ENCODE results near the gene BRSK2. TPM values are rescaled to one million over a fixed set of nuclear protein-coding genes. Genes with fewer than 3 reads are reported as not detected.
"Not testable (repeated sequence)": the region's sequence is repeated elsewhere in the genome, so short reads cannot be mapped to it uniquely, and the experiment has no call there.

The BRSK2 gene
- total RNA-seq: under 1 TPM in 2 of 4 donors, not detected in 2; 0.26 to 0.30 TPM

- Histone ChIP-seq H3K9me3 (no peaks in the 10 kb centered on the region), H3K4me3 (peak within 1 kb of the TSS; percentile 44), H3K27me3 (peaks cover 52% of the 10 kb centered on the region), H3K36me3 (no peaks in the 10 kb centered on the region), H3K4me1 (peaks cover 16% of the 10 kb centered on the region), H3K27ac (no peak within 1 kb of the TSS)
- no CpG with 5 or more reads among the region's 119 CpGs for WGBS
- DNase-seq (ENCODE audit: low spot score in 2 of 2): no peak
- TF ChIP-seq POLR2A (IDR thresholded peaks at IDR 0.05) (no peak), CTCF (IDR thresholded peaks at IDR 0.05) (no peak), POLR2AphosphoS5 (IDR thresholded peaks at IDR 0.05) (no peak), EP300 (IDR thresholded peaks at IDR 0.05) (no peak)
Observed at GRCh38 chr11:1389932-1390568, at the start of gene BRSK2. BRSK2 (plus strand) TSS chr11:1389934; CDS start chr11:1390285, 351 bp downstream.

DNA sequence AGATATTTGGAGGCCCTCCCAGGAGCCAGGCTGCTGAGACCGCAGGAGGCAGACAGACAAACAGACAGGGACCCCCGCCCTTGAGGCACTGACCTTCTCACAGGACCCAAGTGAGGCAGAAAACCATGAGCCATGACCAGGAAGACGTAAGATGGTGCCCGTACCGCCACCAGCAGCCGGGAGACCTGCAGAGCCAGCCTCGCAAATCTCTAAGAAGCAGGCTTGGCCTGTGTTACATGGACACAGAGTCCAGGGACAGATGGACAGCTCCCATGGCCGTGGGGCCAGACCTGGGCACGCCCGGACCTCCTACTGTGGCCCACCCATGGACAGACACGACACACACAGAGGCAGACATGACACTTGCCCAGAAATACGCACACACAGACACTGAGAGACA lies 49.6 kb upstream of the BRSK2 start:
- TF ChIP-seq CTCF (IDR thresholded peaks at IDR 0.05): no peak
- no peak for TF ChIP-seq POLR2A (IDR thresholded peaks at IDR 0.05)
- TF ChIP-seq POLR2AphosphoS5 (IDR thresholded peaks at IDR 0.05): no peak
- no peak for TF ChIP-seq EP300 (IDR thresholded peaks at IDR 0.05)

GRCh38 chr11:1341226-1341625 lies 48.5 kb upstream of the BRSK2 start:
- DNase-seq (ENCODE audit: low spot score in 2 of 2); H3K4me1 ChIP-seq; H3K27ac ChIP-seq; H3K36me3 ChIP-seq; H3K4me3 ChIP-seq; H3K27me3 ChIP-seq; H3K9me3 ChIP-seq: not testable (repeated sequence)
- 77% methylated on average over 8 of the region's 10 CpGs for WGBS

More for the DNA sequence above, 49.6 kb upstream of the BRSK2 start:
- Histone ChIP-seq H3K9me3 (no peaks in the 10 kb centered on the region), H3K4me1 (peaks cover 21% of the 10 kb centered on the region), H3K36me3 (no peaks in the 10 kb centered on the region), H3K27me3 (no peaks in the 10 kb centered on the region), H3K4me3 (no peak overlapping the region), H3K27ac (no peak overlapping the region)
- peak in 1 of 2 donors; percentile 59 for DNase-seq (ENCODE audit: low spot score in 2 of 2)
- 80% methylated on average over 12 of the region's 12 CpGs for WGBS

GRCh38 chr11:1341928-1342524 lies 47.7 kb upstream of the BRSK2 start:
- no peak for TF ChIP-seq EP300 (IDR thresholded peaks at IDR 0.05)
- no peak for TF ChIP-seq POLR2A (IDR thresholded peaks at IDR 0.05)
- TF ChIP-seq CTCF (IDR thresholded peaks at IDR 0.05): no peak
- TF ChIP-seq POLR2AphosphoS5 (IDR thresholded peaks at IDR 0.05): no peak
- H3K4me1 ChIP-seq: peaks cover 4% of the 10 kb centered on the region
- H3K27me3 ChIP-seq: no peaks in the 10 kb centered on the region
- H3K4me3 ChIP-seq: no peak overlapping the region
- no peaks in the 10 kb centered on the region for H3K9me3 ChIP-seq
- no peaks in the 10 kb centered on the region for H3K36me3 ChIP-seq
- DNase-seq (ENCODE audit: low spot score in 2 of 2): no peak
- H3K27ac ChIP-seq: no peak overlapping the region
- 35% methylated on average over 16 of the region's 17 CpGs for WGBS

- no peaks in the 10 kb centered on the region for H3K9me3 ChIP-seq
- H3K36me3 ChIP-seq: no peaks in the 10 kb centered on the region
- no peak for DNase-seq (ENCODE audit: low spot score in 2 of 2)
- no peak overlapping the region for H3K4me3 ChIP-seq
- TF ChIP-seq POLR2AphosphoS5 (IDR thresholded peaks at IDR 0.05) (no peak), EP300 (IDR thresholded peaks at IDR 0.05) (no peak), CTCF (IDR thresholded peaks at IDR 0.05) (no peak), POLR2A (IDR thresholded peaks at IDR 0.05) (no peak)
- H3K4me1 ChIP-seq: no peaks in the 10 kb centered on the region
- 84% methylated on average over 10 of the region's 10 CpGs for WGBS
- no peaks in the 10 kb centered on the region for H3K27me3 ChIP-seq
- no peak overlapping the region for H3K27ac ChIP-seq
Observed at GRCh38 chr11:1342946-1343345, 46.8 kb upstream of the BRSK2 start.
